Neutrophil (primary cell): ENCODE data around the gene HMOX1.
"Not testable (repeated sequence)": the region's sequence is repeated elsewhere in the genome, so short reads cannot be mapped to it uniquely, and the experiment has no call there.

Source experiments
- H3K27ac ChIP-seq: fragments of 200-600 bp; sonication (generic); 2 replicates; pipeline ENCODE4 v1.5.1; 2016; ENCODE audit warnings: mild to moderate bottlenecking, moderate library complexity
- H3K27me3 ChIP-seq: fragments of 200-600 bp; sonication (generic); 2 replicates; pipeline ENCODE4 v1.6.0; 2016; ENCODE audit warnings: mild to moderate bottlenecking
- H3K36me3 ChIP-seq: fragments of 200-600 bp; sonication (generic); 2 replicates; pipeline ENCODE4 v1.5.1; 2017
- H3K4me1 ChIP-seq, 2 experiments: fragments of 200-600 bp in 1 of 2; sonication (generic) in 1 of 2; 1 replicate in 1 of 2; 2 replicates in 1 of 2; pipeline versions ENCODE4 v1.5.1 to v1.6.1; 2013 to 2016; ENCODE audit warnings: low read depth in 1 of 2, low read length in 1 of 2, mild to moderate bottlenecking in 1 of 2, moderate library complexity in 1 of 2; ENCODE audit not compliant: control insufficient read depth in 1 of 2, insufficient read depth in 1 of 2
- H3K4me3 ChIP-seq, 2 experiments: fragments of 200-600 bp in 1 of 2; sonication (generic) in 1 of 2; 1 replicate in 1 of 2; 2 replicates in 1 of 2; pipeline ENCODE4 v1.5.1; 2013 to 2016; ENCODE audit warnings: low read depth in 1 of 2, low read length in 1 of 2, mild to moderate bottlenecking in 1 of 2, moderate library complexity in 1 of 2
- H3K9me3 ChIP-seq: fragments of 200-600 bp; sonication (generic); 2 replicates; pipeline ENCODE4 v1.5.1; 2016
- CTCF ChIP-seq: fragments of 200-600 bp; sonication (generic); IDR thresholded peaks from 2 replicates; pipeline ENCODE4 v1.5.1; 2016; ENCODE audit warnings: antibody characterized with exemption

The HMOX1 gene

GRCh38 chr22:35361001-35361558 is 19.8 kb upstream of the HMOX1 start:
- H3K4me1 ChIP-seq, result peaks cover 14% of the 10 kb centered on the region in 2 experiments
- no peak for TF ChIP-seq CTCF
- H3K27me3 ChIP-seq, result peaks cover 8% of the 10 kb centered on the region
- H3K36me3 ChIP-seq, result no peaks in the 10 kb centered on the region
- H3K27ac ChIP-seq, result no peak overlapping the region
- H3K4me3 ChIP-seq, result no peak overlapping the region
- H3K9me3 ChIP-seq, result no peaks in the 10 kb centered on the region

- no peak for TF ChIP-seq CTCF
- Histone ChIP-seq H3K4me3 (no peak overlapping the region), H3K27ac (no peak overlapping the region), H3K36me3 (no peaks in the 10 kb centered on the region), H3K27me3 (peaks cover 8% of the 10 kb centered on the region), H3K9me3 (no peaks in the 10 kb centered on the region), H3K4me1 (peaks cover 8% of the 10 kb centered on the region in 2 experiments)
Measured at GRCh38 chr22:35363566-35364086, 17.3 kb upstream of the HMOX1 start.

GRCh38 chr22:35364230-35364629 is 16.7 kb upstream of the HMOX1 start:
- not testable (repeated sequence) for H3K36me3 ChIP-seq, H3K27ac ChIP-seq

GRCh38 chr22:35367331-35367886 is 13.5 kb upstream of the HMOX1 start:
- H3K4me3 ChIP-seq, result no peak overlapping the region
- peaks cover 8% of the 10 kb centered on the region for H3K27me3 ChIP-seq
- no peaks in the 10 kb centered on the region for H3K36me3 ChIP-seq
- peak overlapping the region; percentile 41 for H3K27ac ChIP-seq
- no peaks in the 10 kb centered on the region for H3K9me3 ChIP-seq
- TF ChIP-seq CTCF, result no peak
- peaks cover 14 to 18% of the 10 kb centered on the region in 2 experiments for H3K4me1 ChIP-seq

More at GRCh38 chr22:35364230-35364629, 16.7 kb upstream of the HMOX1 start:
- H3K4me1 ChIP-seq, H3K27me3 ChIP-seq, H3K4me3 ChIP-seq, H3K9me3 ChIP-seq: not testable (repeated sequence)

GRCh38 chr22:35368386-35368785 is 12.5 kb upstream of the HMOX1 start:
- Histone ChIP-seq H3K4me3 (no peak overlapping the region), H3K27me3 (peaks cover 8% of the 10 kb centered on the region), H3K9me3 (no peaks in the 10 kb centered on the region), H3K36me3 (no peaks in the 10 kb centered on the region), H3K27ac (no peak overlapping the region), H3K4me1 (peaks cover 14 to 18% of the 10 kb centered on the region in 2 experiments)
- no peak for TF ChIP-seq CTCF

GRCh38 chr22:35369996-35370395 is 10.9 kb upstream of the HMOX1 start:
- H3K36me3 ChIP-seq, result no peaks in the 10 kb centered on the region
- H3K27me3 ChIP-seq, result peaks cover 8% of the 10 kb centered on the region
- H3K4me1 ChIP-seq, result peaks cover 21 to 27% of the 10 kb centered on the region in 2 experiments
- H3K27ac ChIP-seq, result no peak overlapping the region
- TF ChIP-seq CTCF, result no peak
- H3K9me3 ChIP-seq, result no peaks in the 10 kb centered on the region
- no peak overlapping the region for H3K4me3 ChIP-seq
